HG03196 (cell line): ENCODE results near the gene SNX8.

Source experiments
- ATAC-seq: cut with Tn5 transposase; IDR thresholded peaks from one replicate; pipeline ENCODE4 v1.9.1; 2021; ENCODE audit not compliant: unreplicated experiment

Gene SNX8

GRCh38 chr7:2266911-2267310 is 47.3 kb downstream of the SNX8 start:
- ATAC-seq: no peak

GRCh38 chr7:2264158-2264557 is 50.1 kb downstream of the SNX8 start:
- no peak for ATAC-seq

GRCh38 chr7:2263176-2263575 is 51.1 kb downstream of the SNX8 start:
- no peak for ATAC-seq

GRCh38 chr7:2261611-2262010 is 52.6 kb downstream of the SNX8 start:
- ATAC-seq: no peak

- no peak for ATAC-seq
Measured at GRCh38 chr7:2260820-2261219, 53.4 kb downstream of the SNX8 start.

GRCh38 chr7:2259480-2259879 is 54.8 kb downstream of the SNX8 start:
- no peak for ATAC-seq

GRCh38 chr7:2258661-2259365 is 55.4 kb downstream of the SNX8 start:
- peak; percentile 49 for ATAC-seq

GRCh38 chr7:2257651-2258050 is 56.6 kb downstream of the SNX8 start:
- ATAC-seq: no peak

- no peak for ATAC-seq
Measured at GRCh38 chr7:2257046-2257551, 57.1 kb downstream of the SNX8 start.

- no peak for ATAC-seq
Measured at GRCh38 chr7:2256306-2257045, 57.8 kb downstream of the SNX8 start.

GRCh38 chr7:2255145-2256139 is 58.8 kb downstream of the SNX8 start:
- no peak for ATAC-seq

- no peak for ATAC-seq
Measured at GRCh38 chr7:2254429-2255144, 59.7 kb downstream of the SNX8 start.

- no peak for ATAC-seq
Measured at GRCh38 chr7:2253525-2254244, 60.6 kb downstream of the SNX8 start.

- ATAC-seq: no peak
Measured at GRCh38 chr7:2253021-2253420, 61.2 kb downstream of the SNX8 start.

GRCh38 chr7:2251841-2252771 is 62.1 kb downstream of the SNX8 start:
- ATAC-seq: no peak

- no peak for ATAC-seq
Measured at GRCh38 chr7:2251381-2251780, 62.9 kb downstream of the SNX8 start.

- ATAC-seq: no peak
Measured at GRCh38 chr7:2249744-2250323, 64.4 kb downstream of the SNX8 start.

GRCh38 chr7:2248984-2249694 is 65.1 kb downstream of the SNX8 start:
- ATAC-seq: peak; percentile 52
